ENCODE results near the gene B9D1.

- TF ChIP-seq FOXJ3 (CRISPR knock-in tag; IDR thresholded peaks at IDR 0.05; ENCODE audit: borderline replicate concordance) (no peak), MAX (CRISPR knock-in tag; IDR thresholded peaks at IDR 0.05) (no peak), ATF3 (CRISPR knock-in tag; conservative IDR thresholded peaks at IDR 0.05) (no peak), CTCF (IDR thresholded peaks at IDR 0.05) (no peak), TP53 (CRISPR knock-in tag; IDR thresholded peaks at IDR 0.05) (no peak), ZNF512 (CRISPR knock-in tag; IDR thresholded peaks at IDR 0.05; ENCODE audit: borderline replicate concordance) (no peak), SP1 (CRISPR knock-in tag; conservative IDR thresholded peaks at IDR 0.05) (no peak), FOXK1 (CRISPR knock-in tag; IDR thresholded peaks at IDR 0.05) (no peak), NR3C1 (CRISPR knock-in tag; conservative IDR thresholded peaks at IDR 0.05; ENCODE audit: low read depth) (no peak), ETV6 (CRISPR knock-in tag; IDR thresholded peaks at IDR 0.05) (no peak), ZNF396 (CRISPR knock-in tag; IDR thresholded peaks at IDR 0.05; ENCODE audit: borderline replicate concordance) (no peak)
Observed at GRCh38 chr17:19346351-19347255, 15.9 kb downstream of the B9D1 start.

All from WTC11 (cell line).